WERI-Rb-1 (cell line): ENCODE measurements around the gene EML1.
A peak's percentile ranks its signal among the peaks of the same experiment; 100 is the strongest.

Source experiments
- DNase-seq: peaks from one replicate; pipeline ENCODE4 v3.0.0-alpha.2; 2020
- H3K27ac ChIP-seq: fragments of 250-450 bp; sonication (Bioruptor Pico); 2 replicates; pipeline ENCODE4 v1.5.1; 2020; ENCODE audit warnings: mild to moderate bottlenecking, moderate library complexity
- H3K27me3 ChIP-seq: fragments of 250-450 bp; sonication (Bioruptor Pico); 2 replicates; pipeline ENCODE4 v1.5.1; 2021; ENCODE audit warnings: mild to moderate bottlenecking, low read depth, moderate library complexity; ENCODE audit not compliant: insufficient read depth, severe bottlenecking
- H3K36me3 ChIP-seq: fragments of 250-450 bp; sonication (Bioruptor Pico); 2 replicates; pipeline ENCODE4 v1.5.1; 2020; ENCODE audit warnings: mild to moderate bottlenecking, moderate library complexity
- H3K4me3 ChIP-seq: 2 replicates; pipeline ENCODE4 v1.5.1; 2011; ENCODE audit warnings: low read depth, mild to moderate bottlenecking, control low read depth, low read length
- H3K9me3 ChIP-seq: fragments of 250-450 bp; sonication (Bioruptor Pico); 2 replicates; pipeline ENCODE4 v1.5.1; 2021; ENCODE audit warnings: mild to moderate bottlenecking, moderate library complexity; ENCODE audit not compliant: severe bottlenecking
- TF ChIP-seq, protein P1 (sequence below): IDR thresholded peaks from 2 replicates; pipeline ENCODE4 v1.5.1; 2011; ENCODE audit warnings: low read depth, mild to moderate bottlenecking, control low read depth, inconsistent platforms, low read length

The EML1 gene

DNA sequence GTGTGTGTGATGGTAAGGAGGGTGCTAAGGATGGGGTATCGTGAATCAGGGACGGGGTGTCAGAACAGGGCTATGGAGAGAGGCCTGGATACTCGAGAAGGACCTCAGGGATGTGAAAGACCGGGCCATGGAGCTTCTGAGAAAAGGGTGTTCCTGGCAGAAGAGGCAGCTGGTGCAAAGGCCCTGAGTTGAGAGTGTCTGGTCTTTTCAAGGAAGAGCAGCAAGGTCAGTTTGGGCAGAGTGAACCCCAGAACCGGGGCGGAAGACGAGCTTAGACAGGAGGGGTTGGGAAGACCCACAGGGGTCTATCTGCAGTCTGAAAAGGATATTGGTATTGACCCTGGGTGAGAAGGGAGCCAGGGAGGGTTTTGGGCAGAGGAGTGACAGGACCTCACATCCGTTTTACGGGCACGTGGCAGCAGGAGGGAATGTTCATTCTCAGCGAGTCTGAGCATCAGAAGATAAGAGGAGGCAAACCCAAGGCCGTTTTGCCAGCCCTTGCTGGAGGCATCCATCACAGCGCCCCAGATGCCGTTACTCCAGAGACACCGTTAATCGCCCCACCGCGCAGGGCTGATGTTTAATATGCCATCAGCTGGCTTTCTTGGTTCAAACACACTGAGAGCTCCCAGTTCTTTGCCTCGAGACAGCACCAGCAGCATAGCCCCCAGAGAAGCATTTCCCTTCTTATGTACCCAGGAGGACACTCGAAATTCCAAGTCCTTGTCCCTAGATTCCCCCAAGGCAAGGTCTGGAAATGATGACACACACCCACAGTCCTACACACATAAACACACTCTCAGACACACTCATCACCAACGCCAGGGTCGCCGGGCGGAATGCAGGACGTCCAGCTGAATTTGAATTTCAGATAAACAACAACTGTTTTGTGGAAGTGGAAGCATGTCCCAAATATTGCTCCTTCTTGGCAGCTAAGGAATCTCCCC, 41.4 kb upstream of the EML1 start:
- TF ChIP-seq, protein P1, sequence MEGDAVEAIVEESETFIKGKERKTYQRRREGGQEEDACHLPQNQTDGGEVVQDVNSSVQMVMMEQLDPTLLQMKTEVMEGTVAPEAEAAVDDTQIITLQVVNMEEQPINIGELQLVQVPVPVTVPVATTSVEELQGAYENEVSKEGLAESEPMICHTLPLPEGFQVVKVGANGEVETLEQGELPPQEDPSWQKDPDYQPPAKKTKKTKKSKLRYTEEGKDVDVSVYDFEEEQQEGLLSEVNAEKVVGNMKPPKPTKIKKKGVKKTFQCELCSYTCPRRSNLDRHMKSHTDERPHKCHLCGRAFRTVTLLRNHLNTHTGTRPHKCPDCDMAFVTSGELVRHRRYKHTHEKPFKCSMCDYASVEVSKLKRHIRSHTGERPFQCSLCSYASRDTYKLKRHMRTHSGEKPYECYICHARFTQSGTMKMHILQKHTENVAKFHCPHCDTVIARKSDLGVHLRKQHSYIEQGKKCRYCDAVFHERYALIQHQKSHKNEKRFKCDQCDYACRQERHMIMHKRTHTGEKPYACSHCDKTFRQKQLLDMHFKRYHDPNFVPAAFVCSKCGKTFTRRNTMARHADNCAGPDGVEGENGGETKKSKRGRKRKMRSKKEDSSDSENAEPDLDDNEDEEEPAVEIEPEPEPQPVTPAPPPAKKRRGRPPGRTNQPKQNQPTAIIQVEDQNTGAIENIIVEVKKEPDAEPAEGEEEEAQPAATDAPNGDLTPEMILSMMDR, result no peak
- no peak overlapping the region for H3K27ac ChIP-seq
- H3K9me3 ChIP-seq, result no peaks in the 10 kb centered on the region
- no peak for DNase-seq
- H3K4me3 ChIP-seq, result no peak overlapping the region
- H3K36me3 ChIP-seq, result no peaks in the 10 kb centered on the region
- no peaks in the 10 kb centered on the region for H3K27me3 ChIP-seq

DNA sequence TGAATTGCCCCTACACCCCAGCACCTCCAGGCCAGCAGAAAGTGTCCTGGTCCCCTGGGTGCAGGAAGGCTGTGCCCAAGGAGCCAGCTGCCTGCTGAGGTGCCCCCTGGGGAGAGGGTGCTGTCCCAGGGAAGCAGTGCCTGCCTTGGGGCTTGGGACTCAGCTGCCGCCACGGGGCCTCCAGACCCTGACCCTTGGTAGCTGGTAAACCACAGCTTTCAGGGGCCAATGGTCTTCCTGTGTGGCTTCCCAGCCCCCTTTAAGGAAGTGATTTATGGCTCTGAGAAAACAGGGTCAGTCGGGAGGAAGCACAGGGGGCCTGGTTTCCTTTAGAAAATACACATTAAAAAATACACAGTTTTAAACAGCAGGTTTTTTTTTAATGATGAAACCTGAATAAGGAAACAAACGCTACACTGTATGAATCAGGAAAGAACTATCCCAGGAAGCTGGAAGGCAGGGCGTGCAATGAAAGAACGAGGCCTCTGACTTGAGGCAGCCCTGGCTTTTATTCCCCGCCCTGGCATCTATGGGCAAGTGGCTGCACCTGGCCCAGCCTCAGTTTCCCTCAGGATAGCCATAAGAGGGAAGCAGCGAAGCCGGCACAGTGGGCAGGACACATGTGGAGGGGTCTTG, 40.6 kb upstream of the EML1 start:
- Histone ChIP-seq H3K9me3 (no peaks in the 10 kb centered on the region), H3K4me3 (no peak overlapping the region), H3K36me3 (no peaks in the 10 kb centered on the region), H3K27ac (no peak overlapping the region), H3K27me3 (no peaks in the 10 kb centered on the region)
- no peak for DNase-seq
- TF ChIP-seq, protein P1, result no peak

DNA sequence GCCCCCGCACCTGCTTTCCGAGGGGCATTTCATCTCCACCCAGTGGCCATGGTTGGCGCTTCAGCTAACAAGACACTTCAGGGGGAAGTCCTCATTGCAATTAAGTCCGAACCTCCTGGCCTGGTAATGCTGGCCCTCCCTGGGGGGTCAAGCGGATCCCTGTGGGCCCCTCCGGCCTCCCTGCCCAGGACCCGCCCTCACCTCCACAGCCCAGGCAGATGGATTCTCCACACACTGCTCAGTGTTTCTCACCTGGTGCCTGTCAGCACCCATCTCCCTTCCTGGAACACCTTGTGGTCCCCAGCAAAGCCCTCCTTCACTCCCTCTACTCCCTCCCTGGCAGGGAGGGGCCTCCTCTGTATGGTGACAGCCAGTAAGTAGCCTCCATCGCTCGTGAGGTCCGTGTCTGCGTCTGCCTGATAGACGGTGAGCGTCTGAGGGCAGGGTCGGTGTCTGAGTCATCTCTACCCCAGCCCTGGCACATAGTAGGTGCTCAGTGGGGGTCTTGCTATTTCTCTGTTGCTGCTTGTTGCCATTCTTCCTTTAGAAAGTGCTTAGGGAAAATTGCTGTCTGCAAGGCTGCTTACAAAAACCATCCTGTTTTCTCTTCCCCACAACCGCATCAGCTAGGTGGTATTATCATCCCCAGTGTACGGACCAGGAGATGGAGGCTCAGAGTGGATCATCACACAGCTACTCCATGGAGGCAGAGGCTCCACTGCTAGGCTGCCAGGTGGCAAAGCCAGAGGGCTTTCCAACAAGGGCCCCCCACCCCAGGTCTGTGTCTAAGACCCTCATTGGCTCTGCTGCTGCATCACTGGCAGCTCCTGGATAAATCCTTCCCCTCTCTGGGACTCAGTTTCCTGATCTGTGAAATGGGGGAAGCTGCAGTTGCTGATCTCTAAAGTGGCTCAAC, 39.7 kb upstream of the EML1 start:
- Histone ChIP-seq H3K27me3 (no peaks in the 10 kb centered on the region), H3K4me3 (no peak overlapping the region), H3K9me3 (no peaks in the 10 kb centered on the region), H3K27ac (peak overlapping the region; percentile 89), H3K36me3 (no peaks in the 10 kb centered on the region)
- TF ChIP-seq, protein P1, result peak; percentile 38; the same call in 1 of the 2 replicates
- DNase-seq, result peak; percentile 58

DNA sequence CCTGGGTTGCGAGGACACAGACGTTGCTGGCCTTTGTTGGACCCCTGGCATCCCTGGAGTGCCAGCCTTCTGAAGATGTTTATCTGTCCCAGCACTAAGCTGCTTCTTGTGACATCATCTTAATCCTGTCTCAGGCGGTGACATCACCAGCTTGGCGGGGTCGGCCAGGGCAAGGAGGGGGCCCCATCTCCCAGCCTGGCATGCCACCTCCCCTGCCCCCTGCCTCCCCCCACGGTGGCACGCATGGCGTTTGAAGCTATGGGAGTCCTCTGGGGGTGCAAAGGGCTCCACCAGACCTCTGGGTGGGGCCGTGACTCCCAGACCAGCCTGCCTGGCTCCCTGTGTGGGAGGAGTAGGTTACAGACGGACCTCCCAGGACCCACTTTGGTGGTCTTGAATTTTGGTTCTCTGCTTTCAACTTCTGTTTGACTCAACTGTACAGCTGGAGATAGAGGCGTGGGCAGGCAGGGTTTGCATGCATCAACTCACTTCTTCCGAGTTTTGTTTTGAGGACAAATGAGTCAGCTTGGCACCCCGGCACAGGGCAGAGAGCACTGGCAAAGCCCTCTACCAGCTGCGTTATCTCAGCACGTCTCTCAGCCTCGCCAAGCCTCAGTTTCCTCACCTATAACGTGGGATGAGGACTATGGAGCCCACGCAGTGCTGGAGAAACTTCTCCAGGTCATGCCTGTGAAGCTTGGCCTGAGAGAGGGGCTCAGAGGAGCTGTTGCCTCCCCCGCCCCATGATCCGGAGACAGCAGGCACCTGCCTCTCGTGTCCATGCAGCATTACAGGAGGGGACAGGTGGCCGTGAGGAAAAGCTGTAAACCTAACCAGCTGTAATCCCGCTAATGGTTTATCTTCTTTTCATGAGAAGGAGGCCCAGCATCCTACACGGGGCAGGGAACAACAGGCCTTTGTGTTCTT, 38.8 kb upstream of the EML1 start:
- H3K27ac ChIP-seq, result peak overlapping the region; percentile 89
- H3K9me3 ChIP-seq, result no peaks in the 10 kb centered on the region
- TF ChIP-seq, protein P1, result no peak
- H3K4me3 ChIP-seq, result peak overlapping the region; percentile 27
- H3K27me3 ChIP-seq, result no peaks in the 10 kb centered on the region
- no peaks in the 10 kb centered on the region for H3K36me3 ChIP-seq
- peak; percentile 95 for DNase-seq

DNA sequence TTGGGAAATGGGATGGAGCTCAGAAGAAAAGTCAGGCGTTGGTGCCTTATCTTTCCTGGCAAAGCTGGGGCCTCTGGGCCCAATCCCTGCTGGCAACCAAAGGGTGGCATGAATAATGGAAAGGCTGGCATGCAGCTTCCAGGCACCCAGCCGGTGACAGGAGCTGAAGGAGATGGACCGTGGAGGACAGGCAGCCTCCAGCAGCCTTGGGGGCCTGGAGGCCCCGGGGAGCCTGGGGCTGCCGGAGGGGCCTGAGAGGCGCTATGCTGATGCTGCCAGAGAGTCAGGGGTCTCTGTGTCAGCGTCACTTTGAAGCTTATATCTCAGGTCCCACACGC, 38.2 kb upstream of the EML1 start:
- peak overlapping the region; percentile 89 for H3K27ac ChIP-seq
- H3K27me3 ChIP-seq, result no peaks in the 10 kb centered on the region
- no peak for DNase-seq
- TF ChIP-seq, protein P1, result no peak
- H3K4me3 ChIP-seq, result no peak overlapping the region
- no peaks in the 10 kb centered on the region for H3K36me3 ChIP-seq
- no peaks in the 10 kb centered on the region for H3K9me3 ChIP-seq
